GM10266 (cell line): Measurements from ENCODE around the gene TASL.

Experiments used
- DNase-seq: peaks from one replicate; pipeline ENCODE4 v3.0.0; 2012; ENCODE audit errors: extremely low spot score
- TF ChIP-seq, protein P1 (sequence below): IDR thresholded peaks from 2 replicates; pipeline ENCODE4 v1.5.1; 2012; ENCODE audit warnings: mild to moderate bottlenecking, low read depth; ENCODE audit not compliant: control insufficient read depth, insufficient read depth; ENCODE audit errors: missing control alignments

The TASL gene

DNA sequence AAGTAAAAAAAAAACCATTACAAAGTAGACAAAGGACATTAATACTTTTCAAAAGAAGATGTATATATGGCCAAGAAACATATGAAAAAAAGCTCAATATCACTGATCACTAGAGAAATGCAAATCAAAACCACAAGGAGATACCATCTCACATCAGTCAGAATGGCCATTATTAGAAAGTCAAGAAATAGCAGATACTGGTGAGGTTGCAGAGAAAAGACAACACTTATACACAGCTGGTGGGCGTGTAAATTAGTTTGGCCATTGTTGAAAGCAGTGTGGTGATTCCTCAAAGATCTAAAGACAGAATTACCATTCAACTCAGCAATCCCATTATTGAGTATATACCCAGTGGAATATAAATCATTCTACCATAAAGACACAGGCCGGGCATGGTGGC is 39.3 kb downstream of the TASL start:
- DNase-seq: no peak
- TF ChIP-seq, protein P1, sequence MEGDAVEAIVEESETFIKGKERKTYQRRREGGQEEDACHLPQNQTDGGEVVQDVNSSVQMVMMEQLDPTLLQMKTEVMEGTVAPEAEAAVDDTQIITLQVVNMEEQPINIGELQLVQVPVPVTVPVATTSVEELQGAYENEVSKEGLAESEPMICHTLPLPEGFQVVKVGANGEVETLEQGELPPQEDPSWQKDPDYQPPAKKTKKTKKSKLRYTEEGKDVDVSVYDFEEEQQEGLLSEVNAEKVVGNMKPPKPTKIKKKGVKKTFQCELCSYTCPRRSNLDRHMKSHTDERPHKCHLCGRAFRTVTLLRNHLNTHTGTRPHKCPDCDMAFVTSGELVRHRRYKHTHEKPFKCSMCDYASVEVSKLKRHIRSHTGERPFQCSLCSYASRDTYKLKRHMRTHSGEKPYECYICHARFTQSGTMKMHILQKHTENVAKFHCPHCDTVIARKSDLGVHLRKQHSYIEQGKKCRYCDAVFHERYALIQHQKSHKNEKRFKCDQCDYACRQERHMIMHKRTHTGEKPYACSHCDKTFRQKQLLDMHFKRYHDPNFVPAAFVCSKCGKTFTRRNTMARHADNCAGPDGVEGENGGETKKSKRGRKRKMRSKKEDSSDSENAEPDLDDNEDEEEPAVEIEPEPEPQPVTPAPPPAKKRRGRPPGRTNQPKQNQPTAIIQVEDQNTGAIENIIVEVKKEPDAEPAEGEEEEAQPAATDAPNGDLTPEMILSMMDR: no peak

DNA sequence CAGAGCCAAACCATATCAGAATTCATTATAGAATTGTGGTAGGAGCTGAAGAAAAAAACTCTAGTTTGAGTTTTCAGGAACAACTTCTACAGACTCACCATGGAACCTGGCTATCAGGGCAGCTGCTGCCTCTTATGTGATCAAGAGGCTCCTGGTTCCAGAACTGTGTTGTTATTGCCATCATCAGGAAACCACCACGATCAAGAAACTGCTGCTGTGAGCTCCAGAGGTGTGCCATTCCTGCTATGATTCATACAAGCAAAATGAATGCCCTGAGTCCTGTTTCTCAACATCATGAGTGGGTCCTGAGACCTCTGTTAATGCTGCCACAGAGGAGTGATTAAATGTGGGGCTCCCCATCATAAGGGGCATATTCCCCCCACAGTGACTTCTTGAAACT is 43.7 kb downstream of the TASL start:
- TF ChIP-seq, protein P1: no peak
- DNase-seq: no peak

DNA sequence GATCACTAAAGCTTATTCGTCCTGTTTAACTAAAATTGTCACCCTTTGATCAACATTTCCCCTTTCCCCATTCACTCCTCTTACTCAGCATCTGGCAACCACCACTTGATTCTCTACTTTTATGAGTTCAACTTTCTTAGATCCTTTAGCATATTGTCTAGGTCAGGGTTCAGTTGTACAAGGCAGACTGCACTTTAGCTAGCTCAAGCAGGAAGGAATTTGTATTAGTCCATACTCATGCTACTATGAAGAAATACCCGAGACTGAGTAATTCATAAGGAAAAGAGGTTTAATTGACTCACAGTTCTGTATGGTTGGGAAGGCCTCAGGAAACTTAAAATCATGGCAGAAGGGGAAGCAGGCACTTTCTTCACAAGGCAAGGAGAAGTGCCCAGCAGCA is 44.3 kb downstream of the TASL start:
- DNase-seq: no peak

DNA sequence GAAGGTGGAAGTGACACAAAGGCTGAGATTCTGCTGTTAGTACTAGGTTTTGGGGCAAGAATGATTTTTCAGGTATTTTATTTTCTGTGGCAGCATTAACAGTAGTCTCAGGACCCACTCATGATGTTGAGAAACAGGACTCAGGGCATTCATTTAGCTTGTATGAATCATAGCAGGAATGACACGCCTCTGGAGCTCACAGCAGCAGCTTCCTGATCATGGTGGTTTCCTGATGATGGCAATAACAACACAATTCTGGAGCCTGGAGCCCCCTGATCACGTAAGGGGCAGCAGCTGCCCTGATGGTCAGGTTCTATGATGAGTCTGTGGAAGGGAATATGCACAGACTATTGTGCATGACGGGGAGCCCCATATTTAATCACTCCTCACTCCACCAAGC is 47.0 kb downstream of the TASL start:
- TF ChIP-seq, protein P1: no peak
- DNase-seq: no peak

More for the DNA sequence above, 44.3 kb downstream of the TASL start:
- TF ChIP-seq, protein P1: no peak

DNA sequence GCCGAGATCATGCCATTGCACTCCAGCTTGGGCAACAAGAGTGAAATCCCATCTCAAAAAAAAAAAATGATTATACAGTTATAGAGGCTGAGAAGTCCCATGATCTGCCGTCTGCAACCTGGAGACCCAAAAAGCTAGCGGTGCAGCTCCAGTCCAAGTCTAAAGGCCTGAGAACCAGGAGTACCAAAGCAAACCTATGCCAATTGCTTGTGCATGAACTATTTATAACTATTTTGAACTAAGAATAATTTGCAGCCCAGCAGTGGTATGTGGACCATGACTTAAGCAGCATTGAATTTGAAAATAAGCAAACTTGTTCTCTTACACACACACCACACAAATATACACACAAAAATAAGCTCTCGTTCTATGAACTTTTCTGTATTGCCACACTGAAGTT is 51.8 kb downstream of the TASL start:
- TF ChIP-seq, protein P1: no peak
- no peak for DNase-seq

DNA sequence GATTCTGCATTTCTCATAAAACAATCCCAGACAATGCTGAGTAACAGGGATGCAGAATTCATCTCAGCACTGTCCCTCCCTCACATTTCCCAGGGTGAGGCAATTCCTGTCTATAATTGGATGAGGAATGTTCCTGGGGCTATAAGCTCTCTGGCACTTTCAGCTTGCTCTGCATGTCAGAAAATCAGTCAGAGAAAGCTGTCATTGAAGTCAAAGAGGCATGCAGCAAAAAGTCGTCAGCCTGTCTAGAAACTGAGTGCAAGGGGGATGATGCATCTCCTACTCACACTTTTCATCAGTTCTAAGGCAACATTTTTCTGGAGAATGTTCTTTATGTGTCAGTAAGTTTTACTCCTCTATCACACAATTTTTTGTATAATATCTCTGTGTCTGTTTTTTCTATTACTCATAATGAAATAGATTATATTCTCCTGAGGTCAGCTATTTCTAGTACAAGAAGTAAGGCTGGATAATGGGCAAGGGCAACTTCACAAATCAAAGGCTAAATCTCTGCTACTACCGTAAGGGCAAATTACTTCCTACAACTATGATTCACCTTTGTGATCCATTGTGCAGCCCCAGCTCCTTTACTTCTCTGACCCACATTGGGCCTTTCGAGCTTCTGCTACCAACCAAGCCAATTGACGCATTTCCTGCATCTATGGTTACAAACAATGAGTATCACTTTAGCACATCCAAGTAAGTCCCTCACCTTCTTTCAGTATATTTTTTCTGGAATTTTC is 56.0 kb downstream of the TASL start:
- DNase-seq: no peak
- TF ChIP-seq, protein P1: no peak

DNA sequence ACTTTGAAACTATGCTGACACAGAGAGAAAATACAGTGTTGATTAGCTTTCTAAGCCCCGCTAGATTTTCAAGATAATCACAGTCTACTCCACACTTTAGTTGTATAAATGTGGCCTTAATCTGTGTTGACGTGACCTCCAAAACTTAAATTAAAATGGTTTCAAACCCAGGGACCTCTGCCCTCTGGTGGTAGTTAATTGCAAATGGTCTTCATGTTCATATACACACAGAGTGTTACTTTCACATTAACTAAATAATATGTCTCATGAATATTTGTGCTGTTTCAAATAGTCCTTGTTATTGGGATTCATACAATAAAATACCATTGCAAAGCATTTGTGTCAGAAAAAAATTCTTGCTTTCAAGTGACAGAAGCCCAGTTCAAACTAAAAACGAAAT is 64.3 kb downstream of the TASL start:
- DNase-seq: no peak
- TF ChIP-seq, protein P1: peak; percentile 20
